ENCODE data around the gene UPP2. TPM values are rescaled to one million over a fixed set of nuclear protein-coding genes. Genes with fewer than 3 reads are reported as not detected.

Gene UPP2
- total and polyA plus RNA-seq, 2 of the 13 experiments (the other 11 are each of a cell fraction or from before 2014, with no cell fraction given), result 0.07 to 0.28 TPM

DNA sequence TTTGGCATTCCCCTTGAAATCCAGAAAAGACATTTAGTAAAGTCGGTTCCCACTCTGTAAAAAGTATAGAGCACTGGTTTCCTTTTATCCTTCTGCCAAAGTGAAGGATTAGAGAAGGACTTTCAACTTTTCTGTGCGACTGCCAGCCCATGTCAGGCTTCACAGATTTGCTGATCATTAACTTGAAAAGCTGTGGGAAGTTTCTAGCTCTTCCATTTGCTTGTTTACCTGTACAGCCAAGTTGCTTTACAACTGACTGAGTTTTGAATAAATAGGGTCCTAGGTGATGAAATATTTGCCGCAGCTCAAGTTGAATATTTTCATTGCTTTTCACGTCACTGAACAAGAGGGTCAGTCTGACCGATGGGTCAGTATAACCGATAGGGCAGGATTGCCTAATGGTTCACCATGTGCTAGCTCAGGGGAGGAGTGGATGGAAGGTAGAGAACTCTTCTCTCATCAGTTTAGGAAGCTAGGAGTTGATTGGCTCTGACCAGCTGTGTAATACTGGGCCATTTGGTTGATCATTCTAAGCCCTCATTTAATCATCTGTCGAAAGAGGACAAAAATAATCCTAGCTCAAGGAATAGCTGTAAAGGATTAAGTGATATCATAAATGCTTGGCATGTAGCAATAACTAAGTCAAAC lies 30.4 kb downstream of the UPP2 start (continued):
- TF ChIP-seq ZNF703 (CRISPR knock-in tag; IDR thresholded peaks at IDR 0.05; ENCODE audit: borderline replicate concordance) (no peak), SSRP1 (CRISPR knock-in tag; IDR thresholded peaks at IDR 0.05) (no peak; the same call in 1 of the 2 replicates), MAFK (conservative IDR thresholded peaks at IDR 0.05 in 1 of 2, IDR thresholded peaks at IDR 0.05 in 1 of 2; ENCODE audit: low read length in 2 of 2) (peak in 1 of 2 experiments; percentile 42; a peak in 1 of 4 replicates), RCOR2 (CRISPR knock-in tag; IDR thresholded peaks at IDR 0.05) (peak; percentile 52; the same call in 1 of the 2 replicates), ZNF563 (CRISPR knock-in tag; IDR thresholded peaks at IDR 0.05) (no peak), ZNF431 (CRISPR knock-in tag; IDR thresholded peaks at IDR 0.05; ENCODE audit: borderline replicate concordance, low read depth) (no peak; the same call in 1 of the 2 replicates), KAT2B (IDR thresholded peaks at IDR 0.05; ENCODE audit: borderline replicate concordance, low read depth, low read length) (no peak), RELA (CRISPR knock-in tag; IDR thresholded peaks at IDR 0.05) (no peak), IRX3 (CRISPR knock-in tag; IDR thresholded peaks at IDR 0.05; ENCODE audit: borderline replicate concordance, low read depth) (no peak), SP2 (CRISPR knock-in tag; IDR thresholded peaks at IDR 0.05) (no peak), WIZ (CRISPR knock-in tag; IDR thresholded peaks at IDR 0.05) (no peak), ZNF335 (CRISPR knock-in tag; IDR thresholded peaks at IDR 0.05) (no peak), NR2F2 (IDR thresholded peaks at IDR 0.05; ENCODE audit: borderline replicate concordance, low read depth) (peak; percentile 41), KLF12 (CRISPR knock-in tag; IDR thresholded peaks at IDR 0.05; ENCODE audit: borderline replicate concordance) (no peak; the same call in 1 of the 2 replicates), ZNF749 (CRISPR knock-in tag; IDR thresholded peaks at IDR 0.05; ENCODE audit: borderline replicate concordance) (no peak), ZSCAN29 (CRISPR knock-in tag; conservative IDR thresholded peaks at IDR 0.05) (peak; percentile 75; the same call in 1 of the 2 replicates), U2AF2 (IDR thresholded peaks at IDR 0.05; ENCODE audit: low read depth, low read length) (no peak)
- TF ChIP-seq, protein P1, sequence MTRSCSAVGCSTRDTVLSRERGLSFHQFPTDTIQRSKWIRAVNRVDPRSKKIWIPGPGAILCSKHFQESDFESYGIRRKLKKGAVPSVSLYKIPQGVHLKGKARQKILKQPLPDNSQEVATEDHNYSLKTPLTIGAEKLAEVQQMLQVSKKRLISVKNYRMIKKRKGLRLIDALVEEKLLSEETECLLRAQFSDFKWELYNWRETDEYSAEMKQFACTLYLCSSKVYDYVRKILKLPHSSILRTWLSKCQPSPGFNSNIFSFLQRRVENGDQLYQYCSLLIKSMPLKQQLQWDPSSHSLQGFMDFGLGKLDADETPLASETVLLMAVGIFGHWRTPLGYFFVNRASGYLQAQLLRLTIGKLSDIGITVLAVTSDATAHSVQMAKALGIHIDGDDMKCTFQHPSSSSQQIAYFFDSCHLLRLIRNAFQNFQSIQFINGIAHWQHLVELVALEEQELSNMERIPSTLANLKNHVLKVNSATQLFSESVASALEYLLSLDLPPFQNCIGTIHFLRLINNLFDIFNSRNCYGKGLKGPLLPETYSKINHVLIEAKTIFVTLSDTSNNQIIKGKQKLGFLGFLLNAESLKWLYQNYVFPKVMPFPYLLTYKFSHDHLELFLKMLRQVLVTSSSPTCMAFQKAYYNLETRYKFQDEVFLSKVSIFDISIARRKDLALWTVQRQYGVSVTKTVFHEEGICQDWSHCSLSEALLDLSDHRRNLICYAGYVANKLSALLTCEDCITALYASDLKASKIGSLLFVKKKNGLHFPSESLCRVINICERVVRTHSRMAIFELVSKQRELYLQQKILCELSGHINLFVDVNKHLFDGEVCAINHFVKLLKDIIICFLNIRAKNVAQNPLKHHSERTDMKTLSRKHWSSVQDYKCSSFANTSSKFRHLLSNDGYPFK (CRISPR knock-in tag; IDR thresholded peaks at IDR 0.05; ENCODE audit: borderline replicate concordance), result no peak
- TF ChIP-seq, protein P2, sequence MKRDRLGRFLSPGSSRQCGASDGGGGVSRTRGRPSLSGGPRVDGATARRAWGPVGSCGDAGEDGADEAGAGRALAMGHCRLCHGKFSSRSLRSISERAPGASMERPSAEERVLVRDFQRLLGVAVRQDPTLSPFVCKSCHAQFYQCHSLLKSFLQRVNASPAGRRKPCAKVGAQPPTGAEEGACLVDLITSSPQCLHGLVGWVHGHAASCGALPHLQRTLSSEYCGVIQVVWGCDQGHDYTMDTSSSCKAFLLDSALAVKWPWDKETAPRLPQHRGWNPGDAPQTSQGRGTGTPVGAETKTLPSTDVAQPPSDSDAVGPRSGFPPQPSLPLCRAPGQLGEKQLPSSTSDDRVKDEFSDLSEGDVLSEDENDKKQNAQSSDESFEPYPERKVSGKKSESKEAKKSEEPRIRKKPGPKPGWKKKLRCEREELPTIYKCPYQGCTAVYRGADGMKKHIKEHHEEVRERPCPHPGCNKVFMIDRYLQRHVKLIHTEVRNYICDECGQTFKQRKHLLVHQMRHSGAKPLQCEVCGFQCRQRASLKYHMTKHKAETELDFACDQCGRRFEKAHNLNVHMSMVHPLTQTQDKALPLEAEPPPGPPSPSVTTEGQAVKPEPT (CRISPR knock-in tag; IDR thresholded peaks at IDR 0.05; ENCODE audit: low read depth), result peak; percentile 73; the same call in 1 of the 2 replicates
- TF ChIP-seq, protein P3, sequence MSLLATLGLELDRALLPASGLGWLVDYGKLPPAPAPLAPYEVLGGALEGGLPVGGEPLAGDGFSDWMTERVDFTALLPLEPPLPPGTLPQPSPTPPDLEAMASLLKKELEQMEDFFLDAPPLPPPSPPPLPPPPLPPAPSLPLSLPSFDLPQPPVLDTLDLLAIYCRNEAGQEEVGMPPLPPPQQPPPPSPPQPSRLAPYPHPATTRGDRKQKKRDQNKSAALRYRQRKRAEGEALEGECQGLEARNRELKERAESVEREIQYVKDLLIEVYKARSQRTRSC (CRISPR knock-in tag; IDR thresholded peaks at IDR 0.05; ENCODE audit: low read depth), result peak; percentile 73; the same call in 1 of the 2 replicates
- TF ChIP-seq, protein P4, sequence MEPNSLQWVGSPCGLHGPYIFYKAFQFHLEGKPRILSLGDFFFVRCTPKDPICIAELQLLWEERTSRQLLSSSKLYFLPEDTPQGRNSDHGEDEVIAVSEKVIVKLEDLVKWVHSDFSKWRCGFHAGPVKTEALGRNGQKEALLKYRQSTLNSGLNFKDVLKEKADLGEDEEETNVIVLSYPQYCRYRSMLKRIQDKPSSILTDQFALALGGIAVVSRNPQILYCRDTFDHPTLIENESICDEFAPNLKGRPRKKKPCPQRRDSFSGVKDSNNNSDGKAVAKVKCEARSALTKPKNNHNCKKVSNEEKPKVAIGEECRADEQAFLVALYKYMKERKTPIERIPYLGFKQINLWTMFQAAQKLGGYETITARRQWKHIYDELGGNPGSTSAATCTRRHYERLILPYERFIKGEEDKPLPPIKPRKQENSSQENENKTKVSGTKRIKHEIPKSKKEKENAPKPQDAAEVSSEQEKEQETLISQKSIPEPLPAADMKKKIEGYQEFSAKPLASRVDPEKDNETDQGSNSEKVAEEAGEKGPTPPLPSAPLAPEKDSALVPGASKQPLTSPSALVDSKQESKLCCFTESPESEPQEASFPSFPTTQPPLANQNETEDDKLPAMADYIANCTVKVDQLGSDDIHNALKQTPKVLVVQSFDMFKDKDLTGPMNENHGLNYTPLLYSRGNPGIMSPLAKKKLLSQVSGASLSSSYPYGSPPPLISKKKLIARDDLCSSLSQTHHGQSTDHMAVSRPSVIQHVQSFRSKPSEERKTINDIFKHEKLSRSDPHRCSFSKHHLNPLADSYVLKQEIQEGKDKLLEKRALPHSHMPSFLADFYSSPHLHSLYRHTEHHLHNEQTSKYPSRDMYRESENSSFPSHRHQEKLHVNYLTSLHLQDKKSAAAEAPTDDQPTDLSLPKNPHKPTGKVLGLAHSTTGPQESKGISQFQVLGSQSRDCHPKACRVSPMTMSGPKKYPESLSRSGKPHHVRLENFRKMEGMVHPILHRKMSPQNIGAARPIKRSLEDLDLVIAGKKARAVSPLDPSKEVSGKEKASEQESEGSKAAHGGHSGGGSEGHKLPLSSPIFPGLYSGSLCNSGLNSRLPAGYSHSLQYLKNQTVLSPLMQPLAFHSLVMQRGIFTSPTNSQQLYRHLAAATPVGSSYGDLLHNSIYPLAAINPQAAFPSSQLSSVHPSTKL (CRISPR knock-in tag; IDR thresholded peaks at IDR 0.05), result peak; percentile 94
